Panc1 (cell line): Measurements from ENCODE around the gene KLHDC3. TPM values are rescaled to one million over a fixed set of nuclear protein-coding genes. Genes with fewer than 3 reads are reported as not detected.

Experiments
- total RNA-seq: library from RNA; stranded (reverse); gene quantifications from one replicate; pipeline ENCODE4 v1.2.1, GENCODE V29; 2021; ENCODE audit not compliant: unreplicated experiment

The KLHDC3 gene
- total RNA-seq, 1 experiment from 2014 or later = 60.9 TPM

Other genes with a start within 250 kb of the KLHDC3 start
- gene BICRAL, start 232.2 kb upstream of the KLHDC3 start, total RNA-seq = 12.9 TPM
- gene RPL7L1, start 134.6 kb upstream of the KLHDC3 start, total RNA-seq = 109 TPM
- gene PTCRA, start 98.2 kb upstream of the KLHDC3 start, total RNA-seq = not detected
- 72.8 TPM for gene CNPY3, start 84.8 kb upstream of the KLHDC3 start, total RNA-seq
- gene GNMT, start 53.5 kb upstream of the KLHDC3 start, total RNA-seq = 0.72 TPM
- 21.7 TPM for gene PEX6, start 35.1 kb upstream of the KLHDC3 start, total RNA-seq
- gene PPP2R5D, start 29.7 kb upstream of the KLHDC3 start, total RNA-seq = 63.6 TPM
- gene MEA1, start 303 bp upstream of the KLHDC3 start, total RNA-seq = 111 TPM
- gene RRP36, start 7.4 kb downstream of the KLHDC3 start, total RNA-seq = 106 TPM
- gene CUL7, start 39.6 kb downstream of the KLHDC3 start, total RNA-seq = 32.1 TPM
- 65.6 TPM for gene MRPL2, start 45.2 kb downstream of the KLHDC3 start, total RNA-seq
- 22.6 TPM for gene KLC4, start 45.4 kb downstream of the KLHDC3 start, total RNA-seq
- gene PTK7, start 62.1 kb downstream of the KLHDC3 start, total RNA-seq = 240 TPM
- gene SRF, start 157.0 kb downstream of the KLHDC3 start, total RNA-seq = 48.9 TPM
- 54.3 TPM for gene CUL9, start 167.9 kb downstream of the KLHDC3 start, total RNA-seq
- gene DNPH1, start 215.2 kb downstream of the KLHDC3 start, total RNA-seq = 67.3 TPM
- 0.10 TPM for gene TTBK1, start 229.2 kb downstream of the KLHDC3 start, total RNA-seq